Smooth muscle cell (in vitro differentiated cells): ENCODE measurements around the gene PCDHB14. TPM values are rescaled to one million over a fixed set of nuclear protein-coding genes. Genes with fewer than 3 reads are reported as not detected.
"Not testable (repeated sequence)": the region's sequence is repeated elsewhere in the genome, so short reads cannot be mapped to it uniquely, and the experiment has no call there.

Experiments
- DNase-seq: peaks from one replicate; lab custom pipeline; 2025; ENCODE audit not compliant: unreplicated experiment; lab: John Stamatoyannopoulos, UW
- H2AFZ ChIP-seq: fragments of 200-600 bp; sonication (generic); 2 replicates; pipeline ENCODE4 v1.6.0; 2016; ENCODE audit warnings: antibody characterized with exemption, low read depth, mild to moderate bottlenecking
- H3F3A ChIP-seq: fragments of 200-600 bp; sonication (generic); 2 replicates; pipeline ENCODE4 v1.6.0; 2017; ENCODE audit warnings: antibody characterized with exemption, low read depth
- H3K27ac ChIP-seq: fragments of 200-600 bp; sonication (generic); 2 replicates; pipeline ENCODE4 v1.5.1; 2016; ENCODE audit warnings: low read depth, mild to moderate bottlenecking
- H3K27me3 ChIP-seq: fragments of 200-600 bp; sonication (generic); 2 replicates; pipeline ENCODE4 v1.6.1; 2016; ENCODE audit warnings: low read depth, mild to moderate bottlenecking
- H3K36me3 ChIP-seq: fragments of 200-600 bp; sonication (generic); 2 replicates; pipeline ENCODE4 v1.5.1; 2016; ENCODE audit warnings: low read depth
- H3K4me1 ChIP-seq: fragments of 200-600 bp; sonication (generic); 2 replicates; pipeline ENCODE4 v1.5.1; 2016; ENCODE audit warnings: low read depth
- H3K4me2 ChIP-seq: fragments of 200-600 bp; sonication (generic); 2 replicates; pipeline ENCODE4 v1.6.0; 2016; ENCODE audit warnings: mild to moderate bottlenecking
- H3K4me3 ChIP-seq: fragments of 200-600 bp; sonication (generic); 2 replicates; pipeline ENCODE4 v1.5.1; 2016; ENCODE audit warnings: mild to moderate bottlenecking
- H3K79me2 ChIP-seq: fragments of 200-600 bp; sonication (generic); 2 replicates; pipeline ENCODE4 v1.6.0; 2016; ENCODE audit warnings: low read depth, mild to moderate bottlenecking
- H3K9ac ChIP-seq: fragments of 200-600 bp; sonication (generic); 2 replicates; pipeline ENCODE4 v1.6.0; 2016; ENCODE audit warnings: low read depth
- H3K9me3 ChIP-seq: fragments of 200-600 bp; sonication (generic); replicated peaks from 2 replicates; pipeline ENCODE4 v1.5.1; 2016; ENCODE audit warnings: low read depth
- H4K20me1 ChIP-seq: fragments of 200-600 bp; sonication (generic); 2 replicates; pipeline ENCODE4 v1.6.0; 2016; ENCODE audit warnings: low read depth
- WGBS: methylation state at CpG from one replicate; pipeline ENCODE4 v1.1.7; 2016; ENCODE audit warnings: low lambda C conversion rate; 5-methylcytosine and 5-hydroxymethylcytosine counted together
- polyA plus RNA-seq: library from polyadenylated mRNA; unstranded; fragments of >200 nt; fragmentation: Nextera tagmentation; extraction: Ambion mirVana; gene quantifications from 2 replicates; pipeline ENCODE4 v1.2.1, GENCODE V29; 2016
- total RNA-seq: library from RNA; depleted of rRNA; stranded (reverse); fragments of >200 nt; gene quantifications from 2 replicates; pipeline ENCODE4 v1.2.3, GENCODE V29; 2014
- TF ChIP-seq, protein P1 (sequence below): fragments of 200-600 bp; sonication (generic); IDR thresholded peaks from 2 replicates; pipeline ENCODE4 v1.5.1; 2017; ENCODE audit warnings: borderline replicate concordance, mild to moderate bottlenecking, antibody characterized with exemption; ENCODE audit not compliant: insufficient read depth, poor library complexity, severe bottlenecking

Gene PCDHB14
- total and polyA plus RNA-seq, 2 experiments from 2014 or later, result 2.6 to 7.8 TPM

- H3K4me1 ChIP-seq, H3K4me3 ChIP-seq, H4K20me1 ChIP-seq, H3K27me3 ChIP-seq, H3K79me2 ChIP-seq, H3K36me3 ChIP-seq, H2AFZ ChIP-seq, H3F3A ChIP-seq, H3K27ac ChIP-seq, H3K9ac ChIP-seq, H3K4me2 ChIP-seq, DNase-seq, H3K9me3 ChIP-seq: not testable (repeated sequence)
- WGBS, result 95% methylated on average over 28 of the region's 40 CpGs
Observed at GRCh38 chr5:141224844-141225243, 1.7 kb downstream of the PCDHB14 start.

DNA sequence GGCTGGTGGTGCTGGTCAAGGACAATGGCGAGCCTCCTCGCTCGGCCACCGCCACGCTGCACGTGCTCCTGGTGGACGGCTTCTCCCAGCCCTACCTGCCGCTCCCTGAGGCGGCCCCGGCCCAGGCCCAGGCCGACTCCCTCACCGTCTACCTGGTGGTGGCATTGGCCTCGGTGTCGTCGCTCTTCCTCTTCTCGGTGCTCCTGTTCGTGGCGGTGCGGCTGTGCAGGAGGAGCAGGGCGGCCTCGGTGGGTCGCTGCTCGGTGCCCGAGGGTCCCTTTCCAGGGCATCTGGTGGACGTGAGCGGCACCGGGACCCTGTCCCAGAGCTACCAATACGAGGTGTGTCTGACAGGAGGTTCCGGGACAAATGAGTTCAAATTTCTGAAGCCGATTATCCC lies 2.3 kb downstream of the PCDHB14 start:
- not testable (repeated sequence) for H3K36me3 ChIP-seq, H3K9ac ChIP-seq, H3K9me3 ChIP-seq, H4K20me1 ChIP-seq, H3K79me2 ChIP-seq, H3K27me3 ChIP-seq, H3K27ac ChIP-seq, H3K4me2 ChIP-seq, DNase-seq, H3K4me1 ChIP-seq, H2AFZ ChIP-seq, H3F3A ChIP-seq, H3K4me3 ChIP-seq
- WGBS, result 98% methylated on average over 21 of the region's 30 CpGs

- Histone ChIP-seq H3K4me2 (no peak overlapping the region), H3K36me3 (no peaks in the 10 kb centered on the region), H3K9me3 (peaks cover 41% of the 10 kb centered on the region), H3K79me2 (no peaks in the 10 kb centered on the region), H3F3A (no peaks in the 10 kb centered on the region), H3K4me1 (no peaks in the 10 kb centered on the region), H3K4me3 (no peak overlapping the region), H4K20me1 (no peaks in the 10 kb centered on the region), H3K9ac (no peak overlapping the region), H2AFZ (no peak overlapping the region), H3K27ac (no peak overlapping the region), H3K27me3 (no peaks in the 10 kb centered on the region)
- 79% methylated on average over 15 of the region's 15 CpGs for WGBS
- TF ChIP-seq, protein P1, sequence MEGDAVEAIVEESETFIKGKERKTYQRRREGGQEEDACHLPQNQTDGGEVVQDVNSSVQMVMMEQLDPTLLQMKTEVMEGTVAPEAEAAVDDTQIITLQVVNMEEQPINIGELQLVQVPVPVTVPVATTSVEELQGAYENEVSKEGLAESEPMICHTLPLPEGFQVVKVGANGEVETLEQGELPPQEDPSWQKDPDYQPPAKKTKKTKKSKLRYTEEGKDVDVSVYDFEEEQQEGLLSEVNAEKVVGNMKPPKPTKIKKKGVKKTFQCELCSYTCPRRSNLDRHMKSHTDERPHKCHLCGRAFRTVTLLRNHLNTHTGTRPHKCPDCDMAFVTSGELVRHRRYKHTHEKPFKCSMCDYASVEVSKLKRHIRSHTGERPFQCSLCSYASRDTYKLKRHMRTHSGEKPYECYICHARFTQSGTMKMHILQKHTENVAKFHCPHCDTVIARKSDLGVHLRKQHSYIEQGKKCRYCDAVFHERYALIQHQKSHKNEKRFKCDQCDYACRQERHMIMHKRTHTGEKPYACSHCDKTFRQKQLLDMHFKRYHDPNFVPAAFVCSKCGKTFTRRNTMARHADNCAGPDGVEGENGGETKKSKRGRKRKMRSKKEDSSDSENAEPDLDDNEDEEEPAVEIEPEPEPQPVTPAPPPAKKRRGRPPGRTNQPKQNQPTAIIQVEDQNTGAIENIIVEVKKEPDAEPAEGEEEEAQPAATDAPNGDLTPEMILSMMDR, result no peak
- DNase-seq, result no peak
Observed at GRCh38 chr5:141234109-141234667, 11.0 kb downstream of the PCDHB14 start.

DNA sequence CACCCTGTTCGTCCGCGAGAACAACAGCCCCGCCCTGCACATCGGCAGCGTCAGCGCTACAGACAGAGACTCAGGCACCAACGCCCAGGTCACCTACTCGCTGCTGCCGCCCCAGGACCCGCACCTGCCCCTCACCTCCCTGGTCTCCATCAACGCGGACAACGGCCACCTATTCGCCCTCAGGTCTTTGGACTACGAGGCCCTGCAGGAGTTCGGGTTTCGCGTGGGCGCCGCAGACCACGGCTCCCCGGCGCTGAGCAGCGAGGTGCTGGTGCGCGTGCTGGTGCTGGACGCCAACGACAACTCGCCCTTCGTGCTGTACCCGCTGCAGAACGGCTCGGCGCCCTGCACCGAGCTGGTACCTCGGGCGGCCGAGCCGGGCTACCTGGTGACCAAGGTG lies 12.8 kb downstream of the PCDHB14 start:
- H3K9ac ChIP-seq, H3K4me1 ChIP-seq, H2AFZ ChIP-seq, H3K27ac ChIP-seq, DNase-seq, H3K79me2 ChIP-seq, H3K4me2 ChIP-seq, H4K20me1 ChIP-seq, H3K27me3 ChIP-seq, H3K36me3 ChIP-seq, H3K4me3 ChIP-seq, H3F3A ChIP-seq: not testable (repeated sequence)
- peaks cover 42% of the 10 kb centered on the region for H3K9me3 ChIP-seq
- 98% methylated on average over 30 of the region's 40 CpGs for WGBS

GRCh38 chr5:141236516-141237313 lies 13.6 kb downstream of the PCDHB14 start:
- Histone ChIP-seq H3F3A (no peaks in the 10 kb centered on the region), H3K27me3 (no peaks in the 10 kb centered on the region), H3K4me3 (no peak overlapping the region), H3K9ac (no peak overlapping the region), H3K4me1 (no peaks in the 10 kb centered on the region), H3K9me3 (peaks cover 42% of the 10 kb centered on the region), H2AFZ (no peak overlapping the region), H3K79me2 (no peaks in the 10 kb centered on the region), H3K4me2 (no peak overlapping the region), H3K36me3 (no peaks in the 10 kb centered on the region), H4K20me1 (no peaks in the 10 kb centered on the region), H3K27ac (no peak overlapping the region)
- no peak for DNase-seq
- TF ChIP-seq, protein P1, result no peak
- 94% methylated on average over 32 of the region's 32 CpGs for WGBS
